OCI-LY3 (cell line): ENCODE measurements around the gene NUP93.

Experiments
- H2AFZ ChIP-seq: fragments of 200-600, 300-600 bp; shearing (Covaris generic); 2 replicates; pipeline ENCODE4 v1.6.0; 2014; ENCODE audit warnings: antibody characterized with exemption, low read depth, low read length
- H3K27ac ChIP-seq: fragments of 200-600, 300-600 bp; sonication (generic); 2 replicates; pipeline ENCODE4 v1.5.1; 2014; ENCODE audit warnings: mild to moderate bottlenecking, low read length, moderate library complexity, mixed read lengths
- H3K27me3 ChIP-seq: fragments of 200-600, 300-600 bp; sonication (generic); 2 replicates; pipeline ENCODE4 v1.6.1; 2014; ENCODE audit warnings: low read depth, low read length, mixed read lengths
- H3K36me3 ChIP-seq: fragments of 200-600, 300-600 bp; sonication (generic); replicated peaks from 2 replicates; pipeline ENCODE3; 2014; ENCODE audit warnings: low read depth, low read length, mixed read lengths
- H3K4me1 ChIP-seq: fragments of 300-600, 200-600 bp; sonication (generic); 2 replicates; pipeline ENCODE4 v1.6.1; 2014; ENCODE audit warnings: low read length, mixed read lengths
- H3K4me2 ChIP-seq: fragments of 200-600, 300-600 bp; sonication (generic); 2 replicates; pipeline ENCODE4 v1.6.1; 2014; ENCODE audit warnings: low read length, mixed read lengths
- H3K4me3 ChIP-seq: fragments of 300-600, 200-600 bp; sonication (generic); 2 replicates; pipeline ENCODE4 v1.5.1; 2014; ENCODE audit warnings: antibody characterized with exemption, mild to moderate bottlenecking, low read length, moderate library complexity
- H3K79me2 ChIP-seq: fragments of 300-600, 200-600 bp; shearing (Covaris generic); 2 replicates; pipeline ENCODE4 v1.6.1; 2014; ENCODE audit warnings: mild to moderate bottlenecking, low read length, mixed read lengths
- H3K9ac ChIP-seq: fragments of 300-600, 200-600 bp; shearing (Covaris generic); 2 replicates; pipeline ENCODE4 v1.6.0; 2014; ENCODE audit warnings: mild to moderate bottlenecking, low read length, moderate library complexity
- H3K9me3 ChIP-seq: fragments of 200-600, 300-600 bp; shearing (Covaris generic); 2 replicates; pipeline ENCODE4 v1.6.1; 2014; ENCODE audit warnings: low read length, mixed read lengths; ENCODE audit not compliant: insufficient read depth
- H4K20me1 ChIP-seq: fragments of 200-600, 300-600 bp; sonication (generic); 2 replicates; pipeline ENCODE4 v1.6.1; 2016; ENCODE audit warnings: low read length, mixed read lengths; ENCODE audit not compliant: insufficient read depth
- EZH2phosphoT487 ChIP-seq: fragments of 200-600 bp; shearing (Covaris generic); IDR thresholded peaks from 2 replicates; pipeline ENCODE4 v1.6.1; 2018; ENCODE audit warnings: antibody characterized with exemption, mixed run types, low read depth
- TF ChIP-seq, protein P1 (sequence below): fragments of 200-600, 300-600 bp; sonication (generic); IDR thresholded peaks from 2 replicates; pipeline ENCODE4 v1.5.1; 2014; ENCODE audit warnings: antibody characterized with exemption, low read length, low read depth

The NUP93 gene

GRCh38 chr16:56892705-56893104 lies 162.8 kb downstream of the NUP93 start:
- Histone ChIP-seq H3K27me3 (no peaks in the 10 kb centered on the region), H3K9ac (no peak overlapping the region), H3K27ac (no peak overlapping the region), H3K4me3 (no peak overlapping the region), H3K79me2 (no peaks in the 10 kb centered on the region), H4K20me1 (no peaks in the 10 kb centered on the region), H3K9me3 (no peaks in the 10 kb centered on the region), H2AFZ (no peak overlapping the region), H3K4me1 (peaks cover 26% of the 10 kb centered on the region), H3K36me3 (peaks cover 12% of the 10 kb centered on the region), H3K4me2 (no peak overlapping the region)
- no peak for TF ChIP-seq EZH2phosphoT487
- TF ChIP-seq, protein P1, sequence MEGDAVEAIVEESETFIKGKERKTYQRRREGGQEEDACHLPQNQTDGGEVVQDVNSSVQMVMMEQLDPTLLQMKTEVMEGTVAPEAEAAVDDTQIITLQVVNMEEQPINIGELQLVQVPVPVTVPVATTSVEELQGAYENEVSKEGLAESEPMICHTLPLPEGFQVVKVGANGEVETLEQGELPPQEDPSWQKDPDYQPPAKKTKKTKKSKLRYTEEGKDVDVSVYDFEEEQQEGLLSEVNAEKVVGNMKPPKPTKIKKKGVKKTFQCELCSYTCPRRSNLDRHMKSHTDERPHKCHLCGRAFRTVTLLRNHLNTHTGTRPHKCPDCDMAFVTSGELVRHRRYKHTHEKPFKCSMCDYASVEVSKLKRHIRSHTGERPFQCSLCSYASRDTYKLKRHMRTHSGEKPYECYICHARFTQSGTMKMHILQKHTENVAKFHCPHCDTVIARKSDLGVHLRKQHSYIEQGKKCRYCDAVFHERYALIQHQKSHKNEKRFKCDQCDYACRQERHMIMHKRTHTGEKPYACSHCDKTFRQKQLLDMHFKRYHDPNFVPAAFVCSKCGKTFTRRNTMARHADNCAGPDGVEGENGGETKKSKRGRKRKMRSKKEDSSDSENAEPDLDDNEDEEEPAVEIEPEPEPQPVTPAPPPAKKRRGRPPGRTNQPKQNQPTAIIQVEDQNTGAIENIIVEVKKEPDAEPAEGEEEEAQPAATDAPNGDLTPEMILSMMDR, result no peak

DNA sequence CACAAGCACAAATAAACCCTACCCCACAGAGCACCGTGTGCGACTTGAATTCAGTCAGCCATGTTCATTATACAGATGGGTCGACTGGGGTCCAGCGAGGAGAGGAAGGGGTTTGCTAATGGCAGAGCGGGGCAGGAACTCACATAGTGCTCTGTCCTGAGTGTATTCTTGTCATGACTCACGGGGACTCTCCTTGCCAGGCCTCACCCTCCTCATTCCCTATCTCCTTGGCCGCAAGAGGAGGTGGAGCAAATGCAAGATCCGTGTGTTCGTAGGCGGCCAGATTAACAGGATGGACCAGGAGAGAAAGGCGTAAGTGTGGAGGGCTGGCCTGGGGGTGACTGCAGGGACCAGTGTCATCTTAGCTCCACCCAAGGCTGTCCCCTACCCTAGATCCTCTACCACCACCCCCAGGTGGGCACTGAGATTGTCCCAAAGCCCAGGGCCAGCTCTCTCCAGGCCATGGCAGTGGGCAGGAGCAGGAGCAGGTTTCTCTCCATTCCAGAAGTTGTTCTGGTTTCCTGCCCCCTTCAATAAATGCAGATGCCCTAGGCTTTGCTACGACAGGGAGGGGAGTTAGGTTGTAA lies 164.5 kb downstream of the NUP93 start:
- Histone ChIP-seq H3K36me3 (peaks cover 6% of the 10 kb centered on the region), H3K4me1 (peaks cover 28% of the 10 kb centered on the region), H3K9ac (no peak overlapping the region), H3K27ac (no peak overlapping the region), H3K4me2 (no peak overlapping the region), H3K4me3 (no peak overlapping the region), H3K9me3 (no peaks in the 10 kb centered on the region), H4K20me1 (no peaks in the 10 kb centered on the region), H3K79me2 (no peaks in the 10 kb centered on the region), H2AFZ (no peak overlapping the region), H3K27me3 (no peaks in the 10 kb centered on the region; the same call in 1 of the 2 replicates)
- no peak for TF ChIP-seq EZH2phosphoT487
- TF ChIP-seq, protein P1, result no peak

DNA sequence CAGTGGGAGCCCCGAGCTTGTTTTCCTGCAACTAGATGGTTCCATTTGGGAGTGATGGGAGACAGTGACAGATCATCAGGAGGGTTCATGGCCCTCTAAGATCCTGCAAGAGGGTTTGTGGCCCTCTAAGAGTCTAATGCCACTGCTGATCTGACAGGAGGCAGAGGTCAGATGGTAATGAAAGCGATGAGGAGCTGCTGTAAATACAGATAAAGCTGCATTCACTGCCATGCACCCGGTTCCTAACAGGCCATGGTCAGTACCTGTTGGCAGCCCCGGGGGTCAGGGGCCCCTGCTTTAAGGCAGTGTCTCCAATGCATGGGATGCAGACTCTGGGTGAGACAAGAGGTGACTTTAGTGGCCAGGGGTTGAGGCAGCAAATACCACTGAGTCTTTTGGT lies 165.9 kb downstream of the NUP93 start:
- H3K9me3 ChIP-seq, result no peaks in the 10 kb centered on the region
- no peak overlapping the region for H2AFZ ChIP-seq
- no peak overlapping the region for H3K4me3 ChIP-seq
- no peaks in the 10 kb centered on the region; the same call in 1 of the 2 replicates for H3K27me3 ChIP-seq
- H3K79me2 ChIP-seq, result no peaks in the 10 kb centered on the region
- no peaks in the 10 kb centered on the region for H3K36me3 ChIP-seq
- H3K4me1 ChIP-seq, result peaks cover 30% of the 10 kb centered on the region
- H4K20me1 ChIP-seq, result no peaks in the 10 kb centered on the region
- H3K4me2 ChIP-seq, result no peak overlapping the region
- H3K9ac ChIP-seq, result no peak overlapping the region
- H3K27ac ChIP-seq, result no peak overlapping the region
- TF ChIP-seq, protein P1, result no peak
- no peak for TF ChIP-seq EZH2phosphoT487

GRCh38 chr16:56896244-56896643 lies 166.3 kb downstream of the NUP93 start:
- H3K4me1 ChIP-seq, result peaks cover 30% of the 10 kb centered on the region
- H3K9ac ChIP-seq, result no peak overlapping the region
- no peak overlapping the region for H3K4me3 ChIP-seq
- H3K79me2 ChIP-seq, result no peaks in the 10 kb centered on the region
- H3K36me3 ChIP-seq, result no peaks in the 10 kb centered on the region
- TF ChIP-seq, protein P1, result no peak
- TF ChIP-seq EZH2phosphoT487, result no peak
- H3K27ac ChIP-seq, result no peak overlapping the region
- no peak overlapping the region for H2AFZ ChIP-seq
- H3K9me3 ChIP-seq, result no peaks in the 10 kb centered on the region
- no peaks in the 10 kb centered on the region; the same call in 1 of the 2 replicates for H3K27me3 ChIP-seq
- H3K4me2 ChIP-seq, result no peak overlapping the region
- no peaks in the 10 kb centered on the region for H4K20me1 ChIP-seq
